Erythroblast (primary cell): Measurements from ENCODE around the gene CSNK2B.

Experiments used
- GATA1 ChIP-seq: IDR thresholded peaks from 2 replicates; pipeline ENCODE4 v1.6.1; 2011; ENCODE audit warnings: low read depth, mild to moderate bottlenecking, control low read depth, low read length, moderate library complexity
- POLR2A ChIP-seq: IDR thresholded peaks from 2 replicates; pipeline ENCODE4 v1.6.1; 2011; ENCODE audit warnings: mild to moderate bottlenecking, low read length

GRCh38 chr6:31645325-31645724, 20.6 kb upstream of the CSNK2B start:
- no peak for TF ChIP-seq POLR2A
- TF ChIP-seq GATA1, result no peak
